CMK (cell line): Measurements from ENCODE around the gene DOP1A.

Source experiments
- DNase-seq: peaks from one replicate; pipeline ENCODE4 v3.0.0-alpha.2; 2010; ENCODE audit warnings: low read depth

DOP1A gene

GRCh38 chr6:83067448-83068439, at the start of gene DOP1A:
DOP1A (plus strand) TSS chr6:83067671; CDS start chr6:83096978, 29,307 bp downstream.
- peak; percentile 80 for DNase-seq

- DNase-seq: no peak
These were observed 47.7 kb upstream of the DOP1A start for GRCh38 chr6:83019741-83020140.

- no peak for DNase-seq
These were observed 35.8 kb upstream of the DOP1A start for GRCh38 chr6:83031689-83032088.

GRCh38 chr6:83038246-83038645, 29.2 kb upstream of the DOP1A start:
- DNase-seq: no peak

GRCh38 chr6:83042467-83043053, 24.9 kb upstream of the DOP1A start:
- no peak for DNase-seq

GRCh38 chr6:83044091-83044768, 23.2 kb upstream of the DOP1A start:
- no peak for DNase-seq

- no peak for DNase-seq
These were observed 20.3 kb upstream of the DOP1A start for GRCh38 chr6:83047065-83047754.

GRCh38 chr6:83051377-83052172, 15.9 kb upstream of the DOP1A start:
- no peak for DNase-seq

- no peak for DNase-seq
These were observed 13.8 kb upstream of the DOP1A start for GRCh38 chr6:83053678-83054077.

GRCh38 chr6:83055366-83055964, 12.0 kb upstream of the DOP1A start:
- no peak for DNase-seq

- DNase-seq: no peak
These were observed 9.7 kb upstream of the DOP1A start for GRCh38 chr6:83057705-83058321.

- DNase-seq: no peak
These were observed 6.3 kb upstream of the DOP1A start for GRCh38 chr6:83061190-83061589.

GRCh38 chr6:83062225-83062624, 5.2 kb upstream of the DOP1A start:
- DNase-seq: no peak

- peak; percentile 68 for DNase-seq
These were observed 1.8 kb upstream of the DOP1A start, which contains the start of gene UBE3D for GRCh38 chr6:83065511-83066192. UBE3D (minus strand) TSS chr6:83065841; CDS start chr6:83065718, 123 bp downstream.

- no peak for DNase-seq
These were observed 1.1 kb downstream of the DOP1A start for GRCh38 chr6:83068616-83069015.

- DNase-seq: no peak
These were observed 2.2 kb downstream of the DOP1A start for GRCh38 chr6:83069633-83070032.

- no peak for DNase-seq
These were observed 3.6 kb downstream of the DOP1A start for GRCh38 chr6:83071023-83071422.

- no peak for DNase-seq
These were observed 4.2 kb downstream of the DOP1A start for GRCh38 chr6:83071707-83072106.

- DNase-seq: no peak
These were observed 5.3 kb downstream of the DOP1A start for GRCh38 chr6:83072726-83073125.

GRCh38 chr6:83073615-83074014, 6.1 kb downstream of the DOP1A start:
- DNase-seq: no peak
